T-cell (primary cell): Measurements from ENCODE around the gene A4GNT. TPM values are rescaled to one million over a fixed set of nuclear protein-coding genes. Genes with fewer than 3 reads are reported as not detected.

Source experiments
- ATAC-seq, 4 experiments: fragments of 200-7000 bp in 3 of 4; fragments of 150-1000 bp in 1 of 4; cut with Tn5 transposase; replicated peaks in 1 of 4; 1 replicate in 3 of 4; 2 replicates in 1 of 4; pipeline ENCODE4 v1.10.0; 2021; ENCODE audit warnings: moderate library complexity in 3 of 4, mild to moderate bottlenecking in 2 of 4, moderate number of reproducible peaks in 1 of 4
- CTCF ChIA-PET, 2 donors: fragments of 300-600 bp; sonication (Branson Sonifier 250); formaldehyde crosslinking; loops; one replicate each; lab custom pipeline; 2022; ENCODE audit warnings: antibody characterized with exemption in 2 of 2; lab: Charles Lee
- POLR2A ChIA-PET, 2 donors: fragments of 300-600 bp; sonication (Branson Sonifier 250); formaldehyde crosslinking; loops; one replicate each; lab custom pipeline; 2022; ENCODE audit warnings: antibody characterized with exemption in 2 of 2; lab: Charles Lee
- DNase-seq, 35 experiments: peaks; one replicate each; pipeline versions ENCODE4 v3.0.0 to v3.0.0-alpha.2; 2013 to 2023
- H3K27ac ChIP-seq: one replicate; pipeline ENCODE4 v1.5.1; 2013; ENCODE audit warnings: low read length
- H3K27me3 ChIP-seq, 2 experiments: replicated peaks in 1 of 2; 1 replicate in 1 of 2; 2 replicates in 1 of 2; pipeline versions ENCODE4 v1.6.1 to v1.7.0; 2013; ENCODE audit warnings: low read length in 1 of 2, mixed read lengths in 1 of 2; ENCODE audit not compliant: control insufficient read depth in 2 of 2, insufficient read depth in 2 of 2; ENCODE audit errors: extremely low read depth in 1 of 2
- H3K36me3 ChIP-seq, 2 donors: 1 replicate in 1 of 2; 2 replicates in 1 of 2; pipeline versions ENCODE4 v1.6.1 to v1.7.0; 2013; ENCODE audit warnings: low read length in 1 of 2; ENCODE audit not compliant: control insufficient read depth in 2 of 2, insufficient read depth in 1 of 2; ENCODE audit errors: extremely low read depth in 1 of 2
- H3K4me1 ChIP-seq, 2 experiments: 1 replicate in 1 of 2; 2 replicates in 1 of 2; pipeline versions ENCODE4 v1.6.1 to v1.7.0; 2013; ENCODE audit warnings: low read length in 2 of 2, mixed read lengths in 1 of 2; ENCODE audit not compliant: insufficient read depth in 2 of 2, control insufficient read depth in 1 of 2; ENCODE audit errors: extremely low read depth in 1 of 2
- H3K4me3 ChIP-seq, 2 donors: 1 replicate in 1 of 2; 2 replicates in 1 of 2; pipeline versions ENCODE4 v1.5.1 to v1.7.0; 2013; ENCODE audit warnings: mild to moderate bottlenecking in 2 of 2, low read length in 1 of 2, moderate library complexity in 1 of 2; ENCODE audit not compliant: control insufficient read depth in 1 of 2; ENCODE audit errors: extremely low read depth in 1 of 2
- H3K9me3 ChIP-seq: 2 replicates; pipeline ENCODE4 v1.7.0; 2013
- H3K27ac Mint-ChIP-seq, 2 donors: one replicate each; pipeline ENCODE4 v1.8.0; 2020 to 2021; ENCODE audit warnings: mild to moderate bottlenecking in 2 of 2, mixed read lengths in 2 of 2
- H3K27me3 Mint-ChIP-seq, 2 donors: one replicate each; pipeline ENCODE4 v1.8.0; 2021 to 2022; ENCODE audit warnings: mixed read lengths in 2 of 2
- H3K36me3 Mint-ChIP-seq: one replicate; pipeline ENCODE4 v1.8.0; 2021; ENCODE audit warnings: mixed read lengths
- H3K4me1 Mint-ChIP-seq, 3 donors: one replicate each; pipeline ENCODE4 v1.8.0; 2020 to 2022; ENCODE audit warnings: mixed read lengths in 3 of 3, mild to moderate bottlenecking in 1 of 3
- H3K4me3 Mint-ChIP-seq, 3 donors: one replicate each; pipeline ENCODE4 v1.8.0; 2020 to 2022; ENCODE audit warnings: mild to moderate bottlenecking in 3 of 3, mixed read lengths in 3 of 3, moderate library complexity in 3 of 3
- H3K9me3 Mint-ChIP-seq, 3 donors: one replicate each; pipeline ENCODE4 v1.8.0; 2020 to 2022; ENCODE audit warnings: mixed read lengths in 3 of 3
- WGBS: methylation state at CpG from one replicate; pipeline ENCODE4 v1.1.5; 2013; ENCODE audit warnings: missing lambda C conversion rate; ENCODE audit not compliant: insufficient coverage; 5-methylcytosine and 5-hydroxymethylcytosine counted together
- total RNA-seq, 35 experiments: library from RNA in 6 of 35; stranded (reverse) in 6 of 35; fragments of 120-200 nt in 1 of 35; gene quantifications; one replicate each; pipeline versions ENCODE4 v1.2.1 to v1.2.4 and lab custom pipeline; 2013 to 2026

Gene A4GNT
- total RNA-seq, 5 donors from 2014 or later (not counting 1 experiment from before 2014, with no cell fraction given), result not detected

DNA sequence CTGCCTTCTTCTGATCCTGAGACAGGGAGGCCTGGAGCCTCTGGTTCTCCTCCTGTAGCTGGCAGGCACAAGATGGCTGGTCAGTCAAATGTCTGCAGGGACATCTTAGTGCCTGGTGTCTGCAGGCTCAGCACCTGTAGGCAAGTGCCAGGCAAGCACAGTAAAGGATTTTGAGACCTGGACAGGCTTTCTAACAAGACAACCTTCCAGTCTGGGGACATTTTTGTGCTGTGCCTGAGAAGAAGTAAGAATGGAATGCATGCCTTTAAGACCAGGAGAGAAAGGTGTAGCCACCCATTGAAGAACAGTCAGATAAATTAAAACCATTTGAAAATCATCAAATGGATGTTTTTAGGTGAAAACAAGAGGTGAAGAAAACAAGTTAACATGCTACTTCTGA, 48.0 kb downstream of the A4GNT start:
- CTCF ChIA-PET, result no interaction called here
- POLR2A ChIA-PET, result no interaction called here
- peaks cover 0 to 19% of the 10 kb centered on the region in 2 experiments for H3K27me3 ChIP-seq
- H3K4me3 Mint-ChIP-seq, result no peak overlapping the region
- H3K9me3 Mint-ChIP-seq, result no peaks in the 10 kb centered on the region
- peaks cover 18 to 25% (median 22%) of the 10 kb centered on the region in 3 donors for H3K4me1 Mint-ChIP-seq
- H3K4me1 ChIP-seq, result peaks cover 0 to 11% of the 10 kb centered on the region in 2 experiments
- DNase-seq (no peak), ATAC-seq (no peak)
- H3K27ac Mint-ChIP-seq, result no peak overlapping the region
- no peaks in the 10 kb centered on the region for H3K36me3 Mint-ChIP-seq
- H3K27ac ChIP-seq, result no peak overlapping the region
- H3K4me3 ChIP-seq, result no peak overlapping the region
- H3K9me3 ChIP-seq, result no peaks in the 10 kb centered on the region
- H3K36me3 ChIP-seq, result no peaks in the 10 kb centered on the region
- H3K27me3 Mint-ChIP-seq, result peaks cover 3 to 7% of the 10 kb centered on the region in 2 donors

DNA sequence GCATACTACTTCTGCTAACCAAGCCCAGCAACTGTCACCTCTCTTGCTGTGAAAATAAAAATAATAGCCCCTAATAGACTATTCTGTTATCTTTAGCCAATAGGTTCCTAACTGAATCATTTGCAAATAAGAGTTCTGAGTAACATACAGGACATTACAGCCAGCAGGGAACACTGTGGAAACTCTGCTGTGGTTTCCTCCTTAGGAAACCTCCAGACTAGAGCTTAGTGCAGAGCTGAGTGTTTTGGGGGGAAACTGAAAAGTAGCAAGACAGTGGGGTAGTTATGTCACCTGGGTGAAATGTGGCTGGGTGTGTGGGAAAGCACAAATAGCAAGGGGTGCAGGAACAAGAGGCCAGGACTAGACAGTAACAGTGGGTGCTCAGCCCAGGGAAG, 49.2 kb downstream of the A4GNT start:
- Mint-ChIP-seq H3K36me3 (no peaks in the 10 kb centered on the region), H3K4me1 (peaks cover 18 to 25% (median 22%) of the 10 kb centered on the region in 3 donors), H3K4me3 (peak overlapping the region in 1 of 3 donors; percentile 43), H3K27ac (peak overlapping the region in 1 of 2 donors; percentile 64), H3K9me3 (no peaks in the 10 kb centered on the region), H3K27me3 (no peaks in the 10 kb centered on the region)
- CTCF ChIA-PET, result interaction anchor here in 1 of 2 donors (1.1 kb wide), 1 partner anchor 12 kb away, joined by 4 read pairs; no protein-coding TSS in a partner anchor
- Histone ChIP-seq H3K4me1 (peaks cover 0 to 11% of the 10 kb centered on the region in 2 experiments), H3K4me3 (no peak overlapping the region), H3K27ac (no peak overlapping the region), H3K36me3 (no peaks in the 10 kb centered on the region), H3K9me3 (no peaks in the 10 kb centered on the region), H3K27me3 (peaks cover 0 to 19% of the 10 kb centered on the region in 2 experiments)
- DNase-seq, result no peak
- peak in 1 of 4 experiments; percentile 28 for ATAC-seq
- POLR2A ChIA-PET, result no interaction called here

DNA sequence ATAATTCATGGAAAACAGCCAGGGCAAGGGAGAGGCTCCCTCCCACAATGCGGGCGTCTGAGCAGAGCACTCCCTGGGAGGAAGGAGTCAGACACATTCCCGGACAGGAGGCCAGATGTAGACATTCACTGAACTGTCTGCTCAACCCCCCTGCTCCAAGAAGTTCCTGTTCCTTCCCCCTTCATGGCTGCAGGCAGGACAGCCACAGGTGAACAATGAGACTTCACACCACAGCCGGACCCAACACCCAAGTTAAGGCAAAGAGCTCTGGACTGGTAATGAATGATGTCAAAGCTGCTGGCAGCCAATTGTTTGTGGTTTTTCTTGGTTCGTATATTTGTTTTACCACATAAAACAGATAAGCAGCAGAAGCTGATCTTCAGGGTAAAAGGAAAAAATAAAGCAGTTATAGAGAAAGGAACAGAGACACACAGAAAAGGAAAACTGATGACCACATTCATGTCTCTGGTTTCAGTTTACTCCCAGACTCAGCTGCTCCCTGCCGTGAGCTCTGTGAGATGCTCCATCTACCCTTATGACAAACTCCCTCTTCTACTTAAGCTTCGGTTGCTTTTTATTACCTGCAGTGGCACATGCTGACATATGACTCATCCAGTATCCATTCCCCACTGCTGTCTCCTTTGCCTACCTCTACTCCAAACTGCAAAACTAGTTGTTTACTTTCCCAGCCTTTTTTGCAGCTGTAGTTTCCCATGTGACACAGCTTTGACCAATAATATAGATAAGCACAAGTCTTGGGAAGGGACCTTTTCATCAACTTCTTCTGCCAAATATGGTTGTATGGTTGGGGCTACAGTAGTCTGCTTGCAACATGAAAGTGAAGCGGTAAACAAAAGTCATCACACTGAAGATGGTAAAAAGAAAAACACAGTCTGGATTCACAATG, 49.9 kb downstream of the A4GNT start:
- ChIA-PET POLR2A (no interaction called here), CTCF (interaction anchor here in 1 of 2 donors (0.5 to 1.1 kb wide), 2 partner anchors 12 to 41 kb away, joined by 3 to 4 read pairs; no protein-coding TSS in a partner anchor)
- Histone ChIP-seq H3K4me1 (peaks cover 0 to 11% of the 10 kb centered on the region in 2 experiments), H3K36me3 (no peaks in the 10 kb centered on the region), H3K4me3 (no peak overlapping the region), H3K27ac (no peak overlapping the region), H3K27me3 (peaks cover 0 to 22% of the 10 kb centered on the region in 2 experiments), H3K9me3 (no peaks in the 10 kb centered on the region)
- ATAC-seq, result peak; percentile 44 to 73 (median 46)
- H3K27ac Mint-ChIP-seq, result peak overlapping the region in 1 of 2 donors; percentile 40
- peak overlapping the region in 2 of 3 donors; percentile 43 to 51 for H3K4me3 Mint-ChIP-seq
- peaks cover 18 to 25% (median 22%) of the 10 kb centered on the region in 3 donors for H3K4me1 Mint-ChIP-seq
- no peaks in the 10 kb centered on the region for H3K9me3 Mint-ChIP-seq
- H3K36me3 Mint-ChIP-seq, result no peaks in the 10 kb centered on the region
- H3K27me3 Mint-ChIP-seq, result no peaks in the 10 kb centered on the region
- WGBS, result 60% methylated on average over 3 of the region's 8 CpGs
- DNase-seq, result peak in 1 of 35 experiments; percentile 7

DNA sequence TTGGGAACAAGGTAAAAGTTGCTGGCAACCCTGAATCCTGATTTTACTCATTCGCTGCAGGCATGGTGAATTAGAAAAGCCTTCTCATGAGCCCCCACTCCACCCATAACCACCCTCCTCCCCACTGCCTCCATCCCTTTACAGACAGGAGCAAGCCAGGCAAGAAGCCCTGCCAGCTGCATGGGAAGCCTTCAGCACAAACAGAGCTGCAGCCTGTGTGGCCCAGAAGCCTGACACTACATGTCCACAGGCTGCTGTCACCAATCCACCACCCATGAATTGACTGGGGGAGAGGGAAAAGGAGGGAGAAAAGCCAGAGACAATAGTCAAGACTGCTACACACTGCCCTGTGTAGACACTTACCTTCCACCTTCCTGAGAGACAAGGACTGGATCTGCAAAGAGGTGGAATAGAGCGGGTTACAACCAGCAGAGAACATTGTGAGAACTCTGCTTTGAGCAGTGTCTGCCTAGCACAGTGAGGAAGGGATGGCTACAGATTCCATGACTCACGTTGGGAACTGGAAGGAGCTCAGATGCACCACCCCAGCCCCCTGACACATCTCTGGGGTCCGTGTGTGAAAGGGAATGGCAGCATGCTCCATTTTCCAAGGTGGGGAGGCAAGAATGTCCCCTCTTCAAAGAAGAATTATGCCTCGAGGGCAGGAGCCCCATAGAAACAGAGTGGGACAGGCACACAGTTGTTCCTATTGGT, 50.7 kb downstream of the A4GNT start:
- H3K27ac Mint-ChIP-seq, result no peak overlapping the region
- DNase-seq, result no peak
- POLR2A ChIA-PET, result no interaction called here
- Histone ChIP-seq H3K4me3 (no peak overlapping the region), H3K9me3 (no peaks in the 10 kb centered on the region), H3K27me3 (peaks cover 0 to 22% of the 10 kb centered on the region in 2 experiments), H3K27ac (no peak overlapping the region), H3K36me3 (no peaks in the 10 kb centered on the region), H3K4me1 (peaks cover 0 to 11% of the 10 kb centered on the region in 2 experiments)
- H3K27me3 Mint-ChIP-seq, result no peaks in the 10 kb centered on the region
- CTCF ChIA-PET, result interaction anchor here in 1 of 2 donors (0.5 to 1.1 kb wide), 3 partner anchors 11 to 40 kb away, joined by 3 to 4 read pairs (median 3); no protein-coding TSS in a partner anchor
- WGBS, result 82% methylated on average over 3 of the region's 5 CpGs
- no peak for ATAC-seq
- H3K36me3 Mint-ChIP-seq, result no peaks in the 10 kb centered on the region
- no peak overlapping the region for H3K4me3 Mint-ChIP-seq
- peaks cover 18 to 25% (median 22%) of the 10 kb centered on the region in 3 donors for H3K4me1 Mint-ChIP-seq
- H3K9me3 Mint-ChIP-seq, result no peaks in the 10 kb centered on the region

DNA sequence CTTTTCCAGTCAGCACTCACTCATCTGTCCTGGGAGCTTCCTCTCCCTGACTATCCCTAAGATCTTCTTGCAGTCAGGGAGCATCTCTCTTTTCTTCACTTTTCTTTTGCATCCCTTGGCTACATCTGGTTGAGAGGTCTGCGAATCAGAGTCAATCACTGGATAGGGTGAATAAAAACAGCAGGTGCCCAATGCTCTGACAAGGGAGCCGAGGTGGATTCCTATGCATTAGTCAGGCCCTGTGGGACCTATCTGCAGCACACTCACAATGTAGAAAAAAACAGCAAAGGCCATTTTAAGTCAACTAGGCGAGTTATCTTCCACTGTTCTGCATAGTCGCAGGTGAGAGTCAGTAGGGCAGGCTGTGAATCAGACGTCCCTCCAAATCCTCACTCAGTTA, 52.3 kb downstream of the A4GNT start:
- Mint-ChIP-seq H3K27me3 (no peaks in the 10 kb centered on the region), H3K36me3 (no peaks in the 10 kb centered on the region), H3K27ac (no peak overlapping the region), H3K4me3 (no peak overlapping the region), H3K9me3 (no peaks in the 10 kb centered on the region), H3K4me1 (peaks cover 18 to 25% (median 22%) of the 10 kb centered on the region in 3 donors)
- Histone ChIP-seq H3K27me3 (peaks cover 0 to 22% of the 10 kb centered on the region in 2 experiments), H3K9me3 (no peaks in the 10 kb centered on the region), H3K4me3 (no peak overlapping the region), H3K27ac (no peak overlapping the region), H3K4me1 (peaks cover 0 to 11% of the 10 kb centered on the region in 2 experiments), H3K36me3 (no peaks in the 10 kb centered on the region)
- 83% methylated on average over 3 of the region's 5 CpGs for WGBS
- ChIA-PET CTCF (no interaction called here), POLR2A (no interaction called here)
- DNase-seq (no peak), ATAC-seq (no peak)

DNA sequence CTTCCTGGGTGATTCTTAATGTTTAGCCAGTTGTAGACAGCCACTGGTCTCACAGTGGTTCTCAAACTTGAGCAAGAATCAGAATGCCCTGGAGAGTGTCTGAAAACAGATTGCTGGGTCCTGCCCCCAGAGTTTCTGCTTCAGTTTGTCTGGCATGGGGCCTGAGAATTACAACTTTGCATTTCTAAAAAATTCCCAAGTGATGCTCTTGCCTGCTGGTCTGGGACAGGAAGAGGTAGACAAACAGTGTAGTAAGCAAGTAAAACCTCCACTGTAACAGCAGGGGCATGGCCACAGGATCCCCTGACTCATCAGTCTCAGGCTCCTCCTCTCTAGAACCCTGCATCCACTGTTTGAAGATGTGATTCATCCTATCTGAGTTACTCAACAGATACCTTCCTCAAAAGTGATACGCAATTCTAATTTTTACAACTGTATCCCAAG, 53.3 kb downstream of the A4GNT start:
- DNase-seq (no peak), ATAC-seq (no peak)
- CTCF ChIA-PET, result interaction anchor here in 1 of 2 donors (1.0 kb wide), 1 partner anchor 9 kb away, joined by 3 read pairs; no protein-coding TSS in a partner anchor
- no peak overlapping the region for H3K4me3 Mint-ChIP-seq
- no peaks in the 10 kb centered on the region for H3K36me3 ChIP-seq
- no peaks in the 10 kb centered on the region for H3K9me3 ChIP-seq
- no peak overlapping the region for H3K27ac ChIP-seq
- peaks cover 0 to 20% of the 10 kb centered on the region in 2 experiments for H3K27me3 ChIP-seq
- H3K27me3 Mint-ChIP-seq, result no peaks in the 10 kb centered on the region
- H3K4me1 ChIP-seq, result peaks cover 0 to 10% of the 10 kb centered on the region in 2 experiments
- no peaks in the 10 kb centered on the region for H3K36me3 Mint-ChIP-seq
- WGBS, result no CpG with 5 or more reads among the region's 1 CpG
- POLR2A ChIA-PET, result no interaction called here
- no peaks in the 10 kb centered on the region for H3K9me3 Mint-ChIP-seq
- H3K27ac Mint-ChIP-seq, result no peak overlapping the region
- peaks cover 18 to 25% (median 22%) of the 10 kb centered on the region in 3 donors for H3K4me1 Mint-ChIP-seq
- H3K4me3 ChIP-seq, result no peak overlapping the region
